SH-SY5Y (cell line): Measurements from ENCODE around the gene ZNF516.

Experiments used
- GATA2 ChIP-seq: IDR thresholded peaks from 2 replicates; pipeline ENCODE4 v1.6.1; 2011; ENCODE audit warnings: mild to moderate bottlenecking, low read depth, low read length
- GATA3 ChIP-seq: IDR thresholded peaks from 2 replicates; pipeline ENCODE4 v1.6.1; 2011; ENCODE audit warnings: low read depth, mild to moderate bottlenecking, low read length, moderate library complexity

DNA sequence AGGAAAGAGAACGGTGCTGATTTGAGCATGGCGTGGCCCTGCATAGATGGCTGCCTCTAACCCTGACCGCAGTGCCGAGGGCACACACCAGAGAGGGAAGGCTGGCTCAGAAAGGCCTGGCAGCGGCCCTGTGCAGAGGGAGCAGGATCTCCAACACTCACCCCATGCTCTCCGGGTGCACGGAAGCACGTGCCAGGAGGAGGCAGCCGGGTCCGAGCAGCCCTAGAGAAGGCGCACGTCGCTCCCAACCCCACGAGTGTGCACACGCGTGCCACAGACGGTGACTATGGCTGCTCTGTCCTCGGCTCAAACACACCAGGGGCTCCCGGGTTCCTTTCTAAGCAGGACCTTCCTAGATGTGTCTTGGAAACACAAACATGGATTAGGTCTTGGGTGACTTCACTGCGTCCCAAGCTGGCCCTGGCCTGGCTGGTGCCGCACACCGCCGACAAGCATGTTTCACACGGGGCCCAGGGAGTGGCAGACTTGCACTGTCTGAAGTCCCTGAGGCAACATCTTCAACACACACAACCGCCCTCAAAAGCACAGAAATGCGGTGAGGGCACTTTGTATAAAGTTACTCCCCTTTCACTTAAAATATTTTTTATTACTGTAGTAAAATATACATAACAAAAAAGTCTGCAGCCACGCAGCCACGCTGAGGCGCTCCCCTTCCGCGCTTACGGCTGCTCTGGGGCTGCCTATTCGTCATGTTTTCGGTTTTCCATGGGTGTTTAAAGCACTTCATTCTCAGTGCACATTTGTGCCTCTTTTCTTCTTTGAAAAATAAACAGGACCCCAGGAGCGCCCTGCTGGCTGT lies 110.0 kb downstream of the ZNF516 start:
- no peak for TF ChIP-seq GATA2
- TF ChIP-seq GATA3: no peak
